Measurements from ENCODE around the gene SSR1.

Gene SSR1

GRCh38 chr6:7247828-7248227 is 65.2 kb downstream of the SSR1 start:
- no peak for DNase-seq (ENCODE audit: low read depth)
- H3K4me3 ChIP-seq (ENCODE audit: low read depth, low read length) = no peak overlapping the region
- TF ChIP-seq CTCF (IDR thresholded peaks at IDR 0.05; ENCODE audit: control insufficient read depth, extremely low read depth, insufficient read depth) = no peak

- TF ChIP-seq CTCF (IDR thresholded peaks at IDR 0.05; ENCODE audit: control insufficient read depth, extremely low read depth, insufficient read depth) = no peak
- H3K4me3 ChIP-seq (ENCODE audit: low read depth, low read length) = no peak overlapping the region
- DNase-seq (ENCODE audit: low read depth) = no peak
Observed at GRCh38 chr6:7247179-7247456, 65.9 kb downstream of the SSR1 start.

GRCh38 chr6:7246401-7247178 is 66.4 kb downstream of the SSR1 start:
- TF ChIP-seq CTCF (IDR thresholded peaks at IDR 0.05; ENCODE audit: control insufficient read depth, extremely low read depth, insufficient read depth) = no peak
- H3K4me3 ChIP-seq (ENCODE audit: low read depth, low read length) = no peak overlapping the region
- DNase-seq (ENCODE audit: low read depth) = no peak

- H3K4me3 ChIP-seq (ENCODE audit: low read depth, low read length) = no peak overlapping the region
- DNase-seq (ENCODE audit: low read depth) = no peak
- no peak for TF ChIP-seq CTCF (IDR thresholded peaks at IDR 0.05; ENCODE audit: control insufficient read depth, extremely low read depth, insufficient read depth)
Observed at GRCh38 chr6:7245668-7246393, 67.2 kb downstream of the SSR1 start.

- no peak for DNase-seq (ENCODE audit: low read depth)
- H3K4me3 ChIP-seq (ENCODE audit: low read depth, low read length) = no peak overlapping the region
- TF ChIP-seq CTCF (IDR thresholded peaks at IDR 0.05; ENCODE audit: control insufficient read depth, extremely low read depth, insufficient read depth) = peak; percentile 80
Observed at GRCh38 chr6:7243179-7243981, 69.6 kb downstream of the SSR1 start.

- no peak for DNase-seq (ENCODE audit: low read depth)
- TF ChIP-seq CTCF (IDR thresholded peaks at IDR 0.05; ENCODE audit: control insufficient read depth, extremely low read depth, insufficient read depth) = no peak
- no peak overlapping the region for H3K4me3 ChIP-seq (ENCODE audit: low read depth, low read length)
Observed at GRCh38 chr6:7242835-7243178, 70.2 kb downstream of the SSR1 start.
